Stimulated activated CD4-positive, alpha-beta T cell treated with anti-CD3 and anti-CD28 coated beads, Interleukin-2, amount 100 ng/mL, for 48 hours (primary cell): ENCODE results near the gene KIF13A.
"Not testable (repeated sequence)": the region's sequence is repeated elsewhere in the genome, so short reads cannot be mapped to it uniquely, and the experiment has no call there.

Experiments used
- DNase-seq, 2 donors: peaks; one replicate each; pipeline ENCODE4 v3.0.0-alpha.2; 2020

The KIF13A gene

GRCh38 chr6:17842014-17842776, 145.2 kb downstream of the KIF13A start:
- DNase-seq = no peak

- no peak for DNase-seq
These were observed 147.8 kb downstream of the KIF13A start for GRCh38 chr6:17839513-17840223.

- no peak for DNase-seq
These were observed 151.1 kb downstream of the KIF13A start for GRCh38 chr6:17836293-17836692.

GRCh38 chr6:17835784-17836183, 151.7 kb downstream of the KIF13A start:
- no peak for DNase-seq

GRCh38 chr6:17831135-17831534, 156.3 kb downstream of the KIF13A start:
- DNase-seq = no peak

- no peak for DNase-seq
These were observed 157.5 kb downstream of the KIF13A start for GRCh38 chr6:17829905-17830304.

GRCh38 chr6:17828149-17828548, 159.3 kb downstream of the KIF13A start:
- DNase-seq = no peak

- DNase-seq = no peak
These were observed 161.1 kb downstream of the KIF13A start for GRCh38 chr6:17826301-17826700.

- DNase-seq = no peak
These were observed 167.4 kb downstream of the KIF13A start for GRCh38 chr6:17820055-17820454.

- no peak for DNase-seq
These were observed 169.7 kb downstream of the KIF13A start for GRCh38 chr6:17817763-17818162.

- no peak for DNase-seq
These were observed 170.4 kb downstream of the KIF13A start for GRCh38 chr6:17816921-17817611.

GRCh38 chr6:17813542-17813941, 173.9 kb downstream of the KIF13A start:
- DNase-seq = no peak

- no peak for DNase-seq
These were observed 175.1 kb downstream of the KIF13A start for GRCh38 chr6:17812311-17812710.

- DNase-seq = no peak
These were observed 178.8 kb downstream of the KIF13A start for GRCh38 chr6:17808609-17809008.

- DNase-seq = not testable (repeated sequence)
These were observed 180.0 kb downstream of the KIF13A start for GRCh38 chr6:17807431-17807830.

GRCh38 chr6:17803409-17803808, 184.0 kb downstream of the KIF13A start:
- no peak for DNase-seq

GRCh38 chr6:17798477-17799154, 188.8 kb downstream of the KIF13A start:
- DNase-seq = no peak

GRCh38 chr6:17790489-17790888, 196.9 kb downstream of the KIF13A start:
- no peak for DNase-seq

- DNase-seq = no peak
These were observed 202.2 kb downstream of the KIF13A start for GRCh38 chr6:17785094-17785787.

- DNase-seq = no peak
These were observed 207.4 kb downstream of the KIF13A start for GRCh38 chr6:17780061-17780460.

GRCh38 chr6:17771609-17772008, 215.8 kb downstream of the KIF13A start:
- no peak for DNase-seq

GRCh38 chr6:17768881-17769280, 218.6 kb downstream of the KIF13A start:
- DNase-seq = no peak

- DNase-seq = no peak
These were observed 219.0 kb downstream of the KIF13A start for GRCh38 chr6:17768388-17768787.
